Measurements from ENCODE around the gene LONRF2.

- no peak for TF ChIP-seq CTCF (optimal IDR thresholded peaks at IDR 0.05 in 1 of 3, IDR thresholded peaks at IDR 0.05 in 1 of 3, conservative IDR thresholded peaks at IDR 0.05 in 1 of 3; ENCODE audit: extremely low read depth in 1 of 3, insufficient read depth in 2 of 3, low read length in 3 of 3)
- TF ChIP-seq EZH2 (IDR thresholded peaks at IDR 0.05; ENCODE audit: low read length): no peak
Observed at GRCh38 chr2:100248971-100249370, 73.3 kb downstream of the LONRF2 start.

Measured in keratinocyte (primary cell).